Diencephalon (tissue), 1 donor: Measurements from ENCODE around the gene CYP46A1. TPM values are rescaled to one million over a fixed set of nuclear protein-coding genes. Genes with fewer than 3 reads are reported as not detected.

Experiments
- total RNA-seq: library from RNA; depleted of rRNA; stranded (reverse); fragments of >200 nt; gene quantifications from one replicate; pipeline ENCODE4 v1.2.3, GENCODE V29; 2014

CYP46A1 gene
- total RNA-seq = 19.6 TPM

DNA sequence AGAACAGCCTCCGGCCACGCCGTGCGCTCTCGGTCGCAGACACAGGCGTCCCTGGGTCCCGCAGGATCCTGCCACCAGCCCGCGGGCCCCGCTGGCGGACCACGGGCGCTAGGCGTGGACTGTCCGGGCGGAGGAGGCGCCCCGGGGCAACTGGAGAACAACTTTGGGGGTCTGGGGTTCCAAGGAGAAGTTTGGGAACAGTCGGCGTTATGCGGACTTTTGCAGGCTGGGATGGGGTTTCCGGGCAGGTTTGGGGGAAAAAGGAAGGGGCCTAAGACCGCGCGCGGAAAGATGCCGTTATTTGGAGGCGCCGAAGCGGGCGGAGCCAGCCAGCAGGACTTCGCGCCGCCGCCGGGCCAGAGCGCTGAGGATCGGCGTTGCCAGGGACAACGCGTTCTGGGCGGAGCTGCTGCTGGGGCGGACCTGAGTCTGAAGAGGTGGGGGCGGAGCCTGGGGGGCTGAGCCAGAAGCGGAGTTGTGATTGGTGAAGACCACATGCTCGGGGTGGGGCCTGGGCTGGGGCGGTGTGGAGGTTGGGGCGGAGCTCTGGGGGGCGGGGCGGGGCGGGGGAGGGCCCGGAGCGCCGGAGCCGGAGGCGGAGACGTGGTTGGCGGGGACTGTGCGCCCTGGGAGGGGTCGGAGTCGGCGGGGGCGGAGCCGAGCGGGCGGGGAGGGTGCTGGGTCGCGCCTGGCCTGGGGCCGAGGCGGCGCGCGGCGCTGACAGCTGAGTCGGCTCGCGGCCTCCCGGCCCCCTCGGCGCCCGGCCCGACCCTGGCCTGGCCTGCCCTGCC lies at the start of gene CYP46A1:
Gene CYP46A1, plus strand, starts transcription at position 680 of the 791 bp plus-strand sequence. CDS start 120 bp downstream, outside the sequence.

DNA sequence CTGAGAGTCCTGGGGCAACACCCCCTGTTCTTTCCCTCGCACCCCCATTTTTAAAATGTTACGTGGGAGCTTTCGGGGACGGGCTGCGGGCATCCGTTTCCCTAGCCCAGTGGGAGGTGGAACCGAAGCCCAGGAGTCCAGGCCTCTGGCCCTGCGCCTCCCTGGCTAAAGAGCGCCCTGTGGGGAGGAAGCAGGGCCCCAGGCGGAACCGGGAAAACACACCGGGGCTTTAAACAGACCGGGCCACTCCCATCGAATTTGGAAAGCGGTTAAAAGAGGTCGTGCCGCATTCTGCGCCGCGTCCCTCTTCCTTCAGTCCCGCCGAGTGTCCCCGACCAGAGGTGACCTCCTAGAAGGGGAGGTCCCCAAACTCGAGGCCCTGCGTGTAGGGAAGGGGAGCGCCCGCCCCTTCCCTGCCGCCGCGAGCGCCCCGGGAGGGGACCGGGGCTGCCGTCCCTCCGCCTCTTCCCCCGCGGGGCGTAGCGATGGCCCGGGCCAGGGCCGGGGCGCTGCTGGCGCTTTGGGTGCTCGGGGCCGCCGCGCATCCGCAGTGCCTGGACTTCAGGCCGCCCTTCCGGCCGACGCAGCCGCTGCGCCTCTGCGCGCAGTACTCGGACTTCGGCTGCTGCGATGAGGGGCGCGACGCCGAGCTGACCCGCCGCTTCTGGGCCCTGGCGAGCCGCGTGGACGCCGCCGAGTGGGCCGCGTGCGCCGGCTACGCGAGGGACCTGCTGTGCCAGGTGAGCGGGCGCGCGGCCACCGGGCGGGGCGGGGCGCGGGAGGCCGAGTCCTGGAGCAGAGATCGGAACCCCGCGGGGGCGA lies 39.2 kb upstream of the CYP46A1 start, which contains the start of gene HHIPL1:
Gene HHIPL1, plus strand, starts transcription at position 407 of the 822 bp plus-strand sequence. Its CDS starts 79 bp downstream, at position 486.

Other genes with a start within 250 kb of the CYP46A1 start
- 103 TPM for gene SETD3, start 203.4 kb upstream of the CYP46A1 start, total RNA-seq
- 21.7 TPM for gene CCNK, start 202.9 kb upstream of the CYP46A1 start, total RNA-seq
- gene CCDC85C, start 80.1 kb upstream of the CYP46A1 start, total RNA-seq = 12.5 TPM
- 6.9 TPM for gene HHIPL1, start 39.2 kb upstream of the CYP46A1 start, total RNA-seq
- gene EML1, start 109.1 kb downstream of the CYP46A1 start, total RNA-seq = 38.5 TPM